Measurements from ENCODE around the gene PPFIA1.

PPFIA1 gene

GRCh38 chr11:70431611-70432010, 161.1 kb downstream of the PPFIA1 start:
- no peak for DNase-seq (ENCODE audit: low read depth in 3 of 3)

- DNase-seq (ENCODE audit: low read depth in 3 of 3): no peak
These were observed 161.6 kb downstream of the PPFIA1 start for GRCh38 chr11:70432065-70432464.

- DNase-seq (ENCODE audit: low read depth in 3 of 3): no peak
These were observed 162.1 kb downstream of the PPFIA1 start for GRCh38 chr11:70432580-70432979.

GRCh38 chr11:70433038-70433437, 162.5 kb downstream of the PPFIA1 start:
- no peak for DNase-seq (ENCODE audit: low read depth in 3 of 3)

GRCh38 chr11:70433526-70433925, 163.0 kb downstream of the PPFIA1 start:
- DNase-seq (ENCODE audit: low read depth in 3 of 3): no peak

Data from stimulated activated CD4-positive, alpha-beta T cell treated with anti-CD3 and anti-CD28 coated beads, TNF-alpha, amount 100 ng/mL, for 4 hours (primary cell).